ENCODE results near the gene RAPGEF2. TPM values are rescaled to one million over a fixed set of nuclear protein-coding genes. Genes with fewer than 3 reads are reported as not detected.

RAPGEF2 gene
- total and polyA plus RNA-seq, 9 of the 15 experiments (the other 6 are each of a cell fraction or from before 2014, with no cell fraction given), result 3.1 to 32.6 (median 23.1) TPM

GRCh38 chr4:159104694-159105414 lies 2.0 kb downstream of the RAPGEF2 start (continued):
- TF ChIP-seq CUX1 (CRISPR knock-in tag; IDR thresholded peaks at IDR 0.05) (no peak), VEZF1 (CRISPR knock-in tag; IDR thresholded peaks at IDR 0.05) (no peak), TBL1XR1 (IDR thresholded peaks at IDR 0.05; ENCODE audit: low read length in 2 of 2) (no peak), ARID1B (IDR thresholded peaks at IDR 0.05) (no peak; the same call in 1 of the 2 replicates), MIER1 (IDR thresholded peaks at IDR 0.05; ENCODE audit: low read depth) (no peak), NR2C1 (IDR thresholded peaks at IDR 0.05) (no peak), NR2C1 (tag; IDR thresholded peaks at IDR 0.05) (no peak), ZC3H4 (CRISPR knock-in tag; IDR thresholded peaks at IDR 0.05; ENCODE audit: borderline replicate concordance) (no peak), AFF1 (IDR thresholded peaks at IDR 0.05; ENCODE audit: low read depth in 1 of 2, partially characterized antibody in 2 of 2) (peak; percentile 36 to 57), CBFB (CRISPR knock-in tag; IDR thresholded peaks at IDR 0.05) (no peak), ZNF184 (CRISPR knock-in tag; IDR thresholded peaks at IDR 0.05) (no peak), PRMT5 (CRISPR knock-in tag; IDR thresholded peaks at IDR 0.05) (no peak), FOXA1 (IDR thresholded peaks at IDR 0.05; ENCODE audit: borderline replicate concordance) (no peak), RFX5 (IDR thresholded peaks at IDR 0.05; ENCODE audit: low read depth, low read length) (no peak), MAFG (tag; conservative IDR thresholded peaks at IDR 0.05) (no peak), XRCC5 (IDR thresholded peaks at IDR 0.05; ENCODE audit: low read depth, low read length) (no peak), BRD9 (IDR thresholded peaks at IDR 0.05; ENCODE audit: low read depth, partially characterized antibody) (no peak), KAT7 (CRISPR knock-in tag; IDR thresholded peaks at IDR 0.05; ENCODE audit: borderline replicate concordance) (peak; percentile 63; the same call in 1 of the 2 replicates)
